ENCODE data around the gene LOXL1. TPM values are rescaled to one million over a fixed set of nuclear protein-coding genes. Genes with fewer than 3 reads are reported as not detected.

LOXL1 gene
- total and polyA plus RNA-seq, 2 experiments from 2014 or later, result 44.5 to 136 TPM

- Histone ChIP-seq H3K79me2 (no peaks in the 10 kb centered on the region), H3K36me3 (replicated peaks; ENCODE audit: insufficient read depth, low read depth) (no peaks in the 10 kb centered on the region), H3K4me3 (no peak overlapping the region), H2AFZ (no peak overlapping the region), H3K4me2 (no peak overlapping the region), H3K9me2 (replicated peaks; ENCODE audit: insufficient read depth) (no peaks in the 10 kb centered on the region), H4K20me1 (ENCODE audit: insufficient read depth, poor library complexity, severe bottlenecking) (no peaks in the 10 kb centered on the region), H3K4me1 (ENCODE audit: insufficient read depth) (peaks cover 14% of the 10 kb centered on the region), H3K9me3 (ENCODE audit: low read depth) (no peaks in the 10 kb centered on the region), H3K27ac (no peak overlapping the region), H3K27me3 (no peaks in the 10 kb centered on the region)
- 82% methylated on average over 11 of the region's 12 CpGs for WGBS (ENCODE audit: low lambda C conversion rate, missing lambda C conversion rate)
- peak; percentile 3 for DNase-seq (ENCODE audit: low spot score)
- TF ChIP-seq CTCF (IDR thresholded peaks at IDR 0.05; ENCODE audit: poor library complexity), result no peak
- no peak for TF ChIP-seq EZH2phosphoT487 (IDR thresholded peaks at IDR 0.05; ENCODE audit: low read depth, severe bottlenecking, unreplicated experiment)
- no peak for TF ChIP-seq EZH2 (IDR thresholded peaks at IDR 0.05; ENCODE audit: borderline replicate concordance)
Measured at GRCh38 chr15:73955861-73956742, 29.8 kb downstream of the LOXL1 start.

- Histone ChIP-seq H3K27me3 (no peaks in the 10 kb centered on the region), H3K4me3 (no peak overlapping the region), H3K36me3 (replicated peaks; ENCODE audit: insufficient read depth, low read depth) (no peaks in the 10 kb centered on the region), H2AFZ (no peak overlapping the region), H3K79me2 (no peaks in the 10 kb centered on the region), H3K4me2 (no peak overlapping the region), H3K9me2 (replicated peaks; ENCODE audit: insufficient read depth) (no peaks in the 10 kb centered on the region), H3K9me3 (ENCODE audit: low read depth) (no peaks in the 10 kb centered on the region), H3K27ac (no peak overlapping the region), H3K4me1 (ENCODE audit: insufficient read depth) (peaks cover 8% of the 10 kb centered on the region), H4K20me1 (ENCODE audit: insufficient read depth, poor library complexity, severe bottlenecking) (no peaks in the 10 kb centered on the region)
- WGBS (ENCODE audit: low lambda C conversion rate, missing lambda C conversion rate), result 87% methylated on average over 9 of the region's 9 CpGs
- no peak for TF ChIP-seq EZH2 (IDR thresholded peaks at IDR 0.05; ENCODE audit: borderline replicate concordance)
- TF ChIP-seq CTCF (IDR thresholded peaks at IDR 0.05; ENCODE audit: poor library complexity), result no peak
- no peak for TF ChIP-seq EZH2phosphoT487 (IDR thresholded peaks at IDR 0.05; ENCODE audit: low read depth, severe bottlenecking, unreplicated experiment)
- peak; percentile 4 for DNase-seq (ENCODE audit: low spot score)
Measured at GRCh38 chr15:73956743-73957135, 30.5 kb downstream of the LOXL1 start.

GRCh38 chr15:73957276-73957675 is 31.0 kb downstream of the LOXL1 start:
- no peaks in the 10 kb centered on the region for H3K36me3 ChIP-seq (replicated peaks; ENCODE audit: insufficient read depth, low read depth)
- H3K27me3 ChIP-seq, result no peaks in the 10 kb centered on the region
- 88% methylated on average over 8 of the region's 8 CpGs for WGBS (ENCODE audit: low lambda C conversion rate, missing lambda C conversion rate)
- H3K4me3 ChIP-seq, result no peak overlapping the region
- H3K27ac ChIP-seq, result no peak overlapping the region
- no peak overlapping the region for H2AFZ ChIP-seq
- no peaks in the 10 kb centered on the region for H3K9me2 ChIP-seq (replicated peaks; ENCODE audit: insufficient read depth)
- no peaks in the 10 kb centered on the region for H3K79me2 ChIP-seq
- DNase-seq (ENCODE audit: low spot score), result no peak
- no peak overlapping the region for H3K4me2 ChIP-seq
- H4K20me1 ChIP-seq (ENCODE audit: insufficient read depth, poor library complexity, severe bottlenecking), result no peaks in the 10 kb centered on the region
- peaks cover 3% of the 10 kb centered on the region for H3K4me1 ChIP-seq (ENCODE audit: insufficient read depth)
- TF ChIP-seq CTCF (IDR thresholded peaks at IDR 0.05; ENCODE audit: poor library complexity) (no peak), EZH2phosphoT487 (IDR thresholded peaks at IDR 0.05; ENCODE audit: low read depth, severe bottlenecking, unreplicated experiment) (no peak), EZH2 (IDR thresholded peaks at IDR 0.05; ENCODE audit: borderline replicate concordance) (no peak)
- H3K9me3 ChIP-seq (ENCODE audit: low read depth), result no peaks in the 10 kb centered on the region

Measured in hepatocyte (in vitro differentiated cells).